Activated CD4-positive, alpha-beta T cell treated with anti-CD3 and anti-CD28 coated beads, Interleukin-2, amount 50 U/mL, for 4 hours (primary cell): ENCODE results near the gene ADK.
"Not testable (repeated sequence)": the region's sequence is repeated elsewhere in the genome, so short reads cannot be mapped to it uniquely, and the experiment has no call there.

Experiments
- DNase-seq, 2 experiments: peaks; one replicate each; pipeline ENCODE4 v3.0.0-alpha.2; 2020

Gene ADK

GRCh38 chr10:74500026-74500704 is 349.1 kb downstream of the ADK start:
- no peak for DNase-seq

- DNase-seq: no peak
Observed at GRCh38 chr10:74500816-74501215, 349.8 kb downstream of the ADK start.

GRCh38 chr10:74502963-74503608 is 352.1 kb downstream of the ADK start:
- no peak for DNase-seq

- no peak for DNase-seq
Observed at GRCh38 chr10:74507951-74508350, 356.9 kb downstream of the ADK start.

GRCh38 chr10:74510594-74510993 is 359.6 kb downstream of the ADK start:
- DNase-seq: no peak

- DNase-seq: no peak
Observed at GRCh38 chr10:74511051-74511450, 360.0 kb downstream of the ADK start.

- DNase-seq: no peak
Observed at GRCh38 chr10:74514322-74514721, 363.3 kb downstream of the ADK start.

GRCh38 chr10:74518061-74518460 is 367.0 kb downstream of the ADK start:
- DNase-seq: no peak

GRCh38 chr10:74521526-74521925 is 370.5 kb downstream of the ADK start:
- no peak for DNase-seq

GRCh38 chr10:74523199-74523598 is 372.2 kb downstream of the ADK start:
- DNase-seq: no peak

GRCh38 chr10:74525885-74526284 is 374.9 kb downstream of the ADK start:
- no peak for DNase-seq

- DNase-seq: not testable (repeated sequence)
Observed at GRCh38 chr10:74527611-74528010, 376.6 kb downstream of the ADK start.

GRCh38 chr10:74529205-74529604 is 378.2 kb downstream of the ADK start:
- DNase-seq: no peak

- no peak for DNase-seq
Observed at GRCh38 chr10:74530981-74531380, 380.0 kb downstream of the ADK start.

GRCh38 chr10:74539317-74539716 is 388.3 kb downstream of the ADK start:
- DNase-seq: no peak

GRCh38 chr10:74541375-74541774 is 390.4 kb downstream of the ADK start:
- DNase-seq: no peak

GRCh38 chr10:74542077-74542476 is 391.1 kb downstream of the ADK start:
- no peak for DNase-seq

GRCh38 chr10:74543276-74543675 is 392.3 kb downstream of the ADK start:
- no peak for DNase-seq

GRCh38 chr10:74544106-74544505 is 393.1 kb downstream of the ADK start:
- DNase-seq: no peak

GRCh38 chr10:74548676-74549075 is 397.7 kb downstream of the ADK start:
- DNase-seq: no peak

- no peak for DNase-seq
Observed at GRCh38 chr10:74556072-74556705, 405.2 kb downstream of the ADK start.

GRCh38 chr10:74557098-74557497 is 406.1 kb downstream of the ADK start:
- no peak for DNase-seq

- no peak for DNase-seq
Observed at GRCh38 chr10:74558403-74558802, 407.4 kb downstream of the ADK start.

GRCh38 chr10:74558897-74559296 is 407.9 kb downstream of the ADK start:
- DNase-seq: no peak
